NCI-H1048 (cell line): Measurements from ENCODE around the gene TBCD.
"Not testable (repeated sequence)": the region's sequence is repeated elsewhere in the genome, so short reads cannot be mapped to it uniquely, and the experiment has no call there.

Source experiments
- DNase-seq: peaks from one replicate; lab custom pipeline; 2025; lab: John Stamatoyannopoulos, UW

Gene TBCD

DNA sequence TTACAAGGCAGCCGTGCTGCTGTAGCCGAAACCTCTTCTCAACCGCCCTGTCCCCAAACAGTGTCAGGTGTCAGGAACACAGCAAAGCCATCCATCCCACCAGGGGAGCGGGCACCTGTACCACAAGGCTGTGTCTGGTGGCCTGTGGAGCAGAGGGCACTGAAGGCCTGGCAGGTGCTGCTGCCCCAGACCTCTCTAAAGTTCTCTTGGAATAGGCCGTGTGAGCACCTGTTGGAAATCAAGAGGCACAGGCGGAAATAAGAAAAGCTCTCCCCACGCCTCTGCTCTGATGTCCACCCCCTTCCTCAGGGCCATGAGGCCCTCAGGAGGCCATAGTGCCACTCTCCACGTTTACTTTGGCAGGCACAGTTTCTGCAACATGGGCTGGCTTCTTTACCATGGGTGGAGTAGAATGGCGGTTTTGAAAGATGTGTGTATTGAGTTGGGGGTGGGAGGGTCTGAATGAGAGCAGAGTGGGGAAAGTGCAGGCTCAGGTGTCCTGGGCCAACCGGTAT lies 187.8 kb downstream of the TBCD start:
- DNase-seq, result no peak

DNA sequence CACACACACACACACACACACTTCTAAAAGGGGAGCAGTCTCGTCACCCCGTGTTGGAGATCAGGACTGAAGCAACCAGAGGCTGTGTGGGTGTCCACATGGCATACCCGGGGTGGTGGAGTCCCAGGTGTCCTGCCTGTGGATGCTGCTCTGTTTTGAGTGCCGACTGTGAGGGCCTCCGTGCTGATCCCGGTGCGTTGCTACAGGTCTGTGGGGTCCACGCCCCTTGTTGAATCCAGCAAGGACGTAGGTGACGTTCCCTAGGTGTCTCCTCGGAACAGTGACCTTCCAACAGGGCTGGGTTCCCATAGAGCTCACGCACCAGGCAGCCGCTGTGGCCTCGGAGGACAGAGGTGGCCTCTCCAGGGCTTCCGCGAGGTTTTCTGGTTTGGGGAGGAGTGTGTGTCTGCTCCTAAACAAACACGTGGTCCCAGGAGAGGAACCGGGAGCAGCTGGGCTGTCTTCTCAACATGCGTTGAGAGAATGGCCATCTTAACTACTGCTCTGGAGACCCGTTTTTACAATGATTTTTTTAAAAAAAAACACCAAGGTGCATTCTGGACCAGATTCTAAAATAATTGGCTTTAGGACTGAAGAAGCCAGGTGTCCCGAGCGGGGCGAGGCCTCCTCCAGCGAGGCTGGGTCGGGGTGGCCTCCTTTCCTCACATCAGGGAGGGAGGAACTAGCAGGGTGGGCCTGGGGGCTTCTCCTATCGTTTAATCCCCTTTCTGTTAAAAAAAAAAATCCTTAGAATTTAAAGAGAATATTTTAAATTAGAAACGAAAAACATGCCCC lies 188.6 kb downstream of the TBCD start:
- DNase-seq, result no peak

DNA sequence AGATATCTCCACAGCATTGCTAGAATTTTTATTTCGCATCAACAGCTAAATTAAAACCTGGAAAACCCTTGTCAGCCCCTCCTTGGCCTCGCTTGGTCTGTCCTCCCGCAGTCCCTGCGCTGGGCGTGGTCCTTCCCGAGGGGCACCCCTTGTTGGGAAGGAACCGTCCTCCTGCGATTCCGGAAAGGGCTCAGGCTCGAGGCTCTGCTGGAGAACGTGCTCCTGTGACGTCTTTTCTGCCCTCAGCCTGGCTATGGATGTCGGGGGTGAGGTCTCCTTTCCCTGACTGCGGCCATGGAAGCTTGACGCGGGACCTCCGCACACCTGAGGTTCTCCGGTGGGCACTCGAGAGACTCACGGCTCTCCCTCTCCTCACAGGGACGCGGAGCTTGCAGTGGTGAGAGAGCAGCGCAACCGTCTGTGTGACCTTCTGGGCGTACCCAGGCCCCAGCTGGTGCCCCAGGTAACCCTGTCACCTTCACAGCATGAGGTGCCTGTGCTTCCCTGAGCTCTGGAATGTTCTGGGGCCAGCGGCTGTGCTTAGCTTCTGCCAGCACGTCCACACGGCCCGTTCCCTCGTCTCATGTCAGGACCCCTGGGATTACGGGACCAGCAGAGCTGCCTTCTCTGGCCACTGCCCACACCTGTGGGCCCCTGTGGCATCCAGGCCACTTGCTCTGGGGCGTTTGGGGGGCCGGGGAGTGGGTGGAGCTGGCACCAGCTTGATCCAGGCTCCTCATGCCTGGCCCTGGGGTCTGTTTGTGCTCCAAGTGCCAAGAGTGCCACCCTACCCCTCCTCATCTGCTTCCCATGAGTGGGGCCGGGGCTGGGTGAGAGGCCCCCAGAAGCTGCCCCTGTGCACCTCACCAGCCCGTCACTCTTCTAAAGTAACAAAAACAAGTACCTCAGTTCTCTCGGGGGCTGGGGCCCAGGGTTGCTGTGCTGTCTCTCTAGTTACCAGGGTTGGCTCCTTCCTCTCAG lies 189.4 kb downstream of the TBCD start:
- no peak for DNase-seq

DNA sequence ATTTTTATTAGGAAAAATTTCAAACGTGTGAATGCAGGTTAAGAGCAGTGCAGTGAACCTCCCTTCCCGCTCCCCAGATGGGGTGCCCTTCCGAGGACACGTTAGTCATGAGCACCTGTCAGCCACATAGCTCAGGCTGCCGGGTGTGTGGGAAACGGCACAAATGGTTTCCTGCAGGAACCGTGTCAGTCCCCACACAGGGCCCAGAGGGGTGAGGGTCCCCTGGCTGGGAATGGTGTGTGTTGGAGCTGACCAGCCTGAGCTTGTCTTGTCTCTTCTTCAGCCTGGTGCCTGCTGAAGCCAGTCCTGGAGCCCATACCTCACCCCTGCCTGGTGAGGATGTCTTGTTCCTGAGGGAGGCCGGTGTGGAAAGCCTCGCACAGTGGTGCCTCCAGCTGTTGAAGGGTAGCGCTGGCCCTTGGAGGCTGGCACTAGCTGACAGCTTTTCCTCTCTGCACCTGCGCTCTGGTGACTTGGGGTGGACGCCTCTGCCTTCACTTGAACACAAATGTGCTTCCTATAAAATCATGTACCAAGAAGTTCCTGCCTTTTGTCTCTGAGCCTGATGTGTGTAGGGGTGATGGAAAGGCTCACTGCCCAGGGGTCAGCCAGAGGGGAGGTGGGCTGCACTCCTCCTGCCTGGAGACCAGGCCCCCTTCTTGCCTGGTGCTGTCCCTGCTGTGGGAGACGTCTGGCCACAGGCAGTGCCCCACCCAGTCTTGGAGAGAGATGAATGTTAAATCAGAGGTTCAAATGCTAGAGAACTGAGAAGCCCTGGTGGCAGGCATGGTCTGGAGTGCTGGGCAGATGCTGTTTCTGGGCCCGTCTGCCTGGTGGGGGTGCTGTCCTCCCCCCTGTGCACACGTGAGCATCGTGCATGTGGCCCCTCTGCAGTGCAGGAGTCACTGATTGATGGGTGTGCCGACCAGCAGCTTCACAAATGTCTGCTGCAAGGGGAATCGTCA lies 190.6 kb downstream of the TBCD start:
- DNase-seq, result no peak

DNA sequence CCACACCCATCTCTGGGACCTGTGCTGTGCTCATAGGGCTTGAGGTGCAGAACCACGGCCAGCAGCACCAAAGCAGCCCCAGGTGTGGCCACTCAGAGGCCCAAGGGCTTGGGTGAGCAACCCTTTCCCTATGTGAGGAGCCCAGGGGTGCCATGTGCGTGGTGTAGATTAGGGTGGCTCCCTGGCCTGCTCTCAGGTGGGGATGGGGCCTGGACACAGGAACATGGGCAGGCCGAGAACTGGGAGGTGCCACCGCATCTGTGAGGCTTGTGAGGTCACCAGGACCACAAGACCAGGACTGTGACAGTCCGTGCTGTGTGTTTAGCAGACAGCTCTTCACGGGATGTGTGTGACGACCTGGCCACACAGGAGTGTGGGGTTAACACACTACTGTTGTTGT lies 191.5 kb downstream of the TBCD start:
- DNase-seq, result no peak

DNA sequence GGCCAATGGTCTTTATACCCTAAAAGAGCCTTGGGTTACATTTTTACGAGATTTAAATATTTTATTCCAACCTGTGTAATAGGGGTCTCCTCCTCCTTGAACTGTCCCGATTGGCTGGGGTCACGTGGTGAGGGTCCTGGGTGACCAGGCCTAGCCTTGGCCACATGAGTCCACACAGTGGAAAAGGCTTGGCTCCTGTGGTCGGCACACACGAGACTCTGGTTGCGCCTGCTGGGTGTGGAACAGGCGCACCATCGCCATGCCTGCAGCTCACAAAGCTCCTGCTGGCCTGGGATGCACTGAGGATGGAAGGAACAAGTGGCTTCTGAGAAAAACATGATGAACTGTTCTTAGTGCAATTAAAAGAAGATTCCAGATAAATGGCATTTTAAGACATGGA lies 191.9 kb downstream of the TBCD start:
- no peak for DNase-seq

DNA sequence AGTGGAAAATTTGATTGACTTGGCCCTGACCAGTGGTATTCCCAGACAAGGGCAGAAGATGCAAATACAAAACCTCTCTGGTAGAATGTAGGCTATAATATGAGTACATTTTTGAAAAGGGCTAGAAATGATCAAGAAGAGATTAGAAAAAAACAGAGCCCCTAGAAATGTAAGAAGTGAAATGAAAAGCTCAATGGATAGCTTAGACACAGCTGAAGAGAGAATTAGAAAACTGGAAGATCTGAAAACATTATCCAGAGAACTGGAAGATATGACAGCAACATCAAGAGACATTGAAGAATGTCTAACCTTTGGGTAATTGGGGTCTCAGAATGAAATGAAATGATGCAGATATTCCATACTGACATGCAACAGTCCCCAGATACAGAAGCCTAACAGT lies 193.1 kb downstream of the TBCD start:
- no peak for DNase-seq

DNA sequence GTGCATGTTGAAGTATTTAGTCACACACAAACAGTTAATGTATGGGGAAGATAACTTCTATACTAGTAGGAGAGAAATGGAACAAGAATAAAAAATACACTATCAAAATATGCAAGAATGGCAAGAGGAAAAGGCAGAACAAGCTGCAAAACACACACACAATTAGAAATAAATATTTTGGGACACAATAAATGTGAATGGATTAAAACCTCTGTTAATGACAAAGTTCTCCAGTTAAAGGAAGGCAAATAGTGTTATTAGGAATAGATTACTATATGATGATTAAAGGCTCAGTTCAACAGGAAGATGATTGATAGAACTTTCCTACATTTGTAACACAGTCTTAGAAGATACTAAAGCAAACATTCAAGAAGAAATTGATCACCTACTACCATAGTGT lies 194.2 kb downstream of the TBCD start:
- no peak for DNase-seq

DNA sequence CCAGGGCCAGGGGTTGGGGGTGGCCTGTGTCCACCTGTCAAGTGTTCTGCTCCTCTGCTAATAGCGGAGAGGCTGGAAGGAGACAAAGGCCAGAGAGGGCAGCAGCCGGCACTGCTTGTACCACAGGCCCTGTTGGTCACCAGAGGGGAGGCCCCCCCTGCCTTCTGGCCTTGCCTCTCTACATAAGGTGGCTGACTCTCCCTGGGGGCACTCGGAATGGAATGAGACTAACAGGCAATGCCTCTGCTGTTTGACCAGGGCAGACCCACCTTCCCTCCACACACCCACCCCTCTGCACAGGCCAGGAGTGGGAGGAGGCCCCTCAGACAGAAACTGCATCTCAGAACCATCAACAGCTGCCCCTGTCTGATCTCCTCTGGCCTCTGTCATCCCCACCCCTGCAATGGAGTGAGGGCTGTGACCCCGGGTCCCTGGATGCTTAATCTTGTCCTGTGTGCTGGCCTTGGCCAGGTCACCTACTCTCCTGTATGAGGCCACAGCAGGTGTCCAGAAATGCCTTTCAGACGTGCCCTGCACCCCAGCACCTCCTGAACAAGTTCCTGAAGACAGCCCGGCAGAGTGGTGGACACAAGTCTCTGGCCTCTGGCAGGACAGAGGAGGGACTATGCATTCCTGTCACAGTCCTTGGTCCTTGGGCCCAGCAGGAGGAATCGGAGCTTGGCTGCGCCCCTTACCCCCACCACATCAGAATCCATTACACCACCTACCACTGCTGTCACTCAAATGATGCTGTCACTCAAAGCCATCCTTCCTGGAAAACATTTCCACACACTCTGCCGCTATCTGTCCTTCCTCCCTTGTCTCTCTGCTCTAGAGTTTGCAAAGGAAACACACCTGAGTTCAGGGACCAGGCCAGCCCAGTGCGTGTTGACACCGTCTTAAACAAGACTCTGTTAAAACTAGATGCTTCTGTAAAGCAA lies 195.5 kb downstream of the TBCD start:
- no peak for DNase-seq

DNA sequence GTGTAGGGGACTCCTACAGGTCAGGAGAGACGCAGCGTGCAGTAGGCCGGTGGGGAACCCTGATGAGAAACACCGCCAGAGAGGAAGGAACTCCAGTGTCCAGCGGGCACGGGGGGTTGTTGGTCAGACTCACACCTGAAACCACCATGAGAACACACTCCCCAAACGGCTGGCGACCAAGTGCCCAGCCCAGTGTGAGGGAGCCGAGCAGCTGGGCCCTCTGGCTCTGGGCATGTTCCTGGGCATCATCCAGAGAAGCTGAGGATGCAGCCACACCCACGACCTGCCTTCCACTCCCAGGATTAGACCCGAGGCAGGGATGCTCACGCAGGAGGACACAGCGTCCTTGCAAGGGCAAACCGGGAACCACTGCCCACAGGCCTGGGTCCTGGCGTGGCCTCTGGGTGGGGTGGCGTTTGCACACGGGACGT lies 196.2 kb downstream of the TBCD start:
- DNase-seq, result no peak

DNA sequence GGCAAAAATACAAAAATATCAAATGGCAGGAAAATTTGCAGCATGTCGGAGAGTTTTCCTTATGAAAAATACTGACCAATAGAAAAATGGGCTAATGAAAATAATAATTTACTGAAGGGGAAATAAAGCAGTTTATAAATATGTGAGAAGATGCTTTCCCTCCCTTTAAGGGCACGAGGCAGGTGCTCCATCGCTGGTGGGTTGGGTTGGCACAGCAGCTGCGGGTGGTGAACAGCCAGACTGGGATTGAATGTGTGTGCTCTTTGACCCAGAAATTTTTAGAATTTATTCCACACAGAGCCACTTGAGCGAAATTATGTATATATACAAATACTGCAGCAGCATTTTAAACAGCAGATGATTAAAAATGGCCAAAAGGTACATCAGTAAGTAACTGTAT lies 197.1 kb downstream of the TBCD start:
- no peak for DNase-seq

DNA sequence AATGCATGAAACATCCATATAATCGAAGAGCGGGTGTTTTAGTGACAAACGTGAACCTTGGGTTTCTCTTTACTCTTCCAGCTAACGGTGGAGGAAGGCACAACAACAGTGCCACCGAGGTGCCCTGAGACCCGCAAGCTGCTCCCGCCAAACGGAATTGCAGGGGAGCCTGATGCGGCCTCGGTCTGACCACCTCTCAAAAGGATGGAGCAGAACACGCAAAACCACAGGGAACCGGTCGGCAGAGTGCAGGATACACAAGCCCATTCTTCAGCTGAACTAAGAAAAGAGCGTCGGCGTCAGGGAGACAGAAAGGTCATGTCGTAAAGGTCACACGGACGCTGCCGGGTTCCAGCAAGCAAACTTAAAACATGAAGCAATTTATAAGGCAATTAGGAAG lies 197.5 kb downstream of the TBCD start:
- no peak for DNase-seq

DNA sequence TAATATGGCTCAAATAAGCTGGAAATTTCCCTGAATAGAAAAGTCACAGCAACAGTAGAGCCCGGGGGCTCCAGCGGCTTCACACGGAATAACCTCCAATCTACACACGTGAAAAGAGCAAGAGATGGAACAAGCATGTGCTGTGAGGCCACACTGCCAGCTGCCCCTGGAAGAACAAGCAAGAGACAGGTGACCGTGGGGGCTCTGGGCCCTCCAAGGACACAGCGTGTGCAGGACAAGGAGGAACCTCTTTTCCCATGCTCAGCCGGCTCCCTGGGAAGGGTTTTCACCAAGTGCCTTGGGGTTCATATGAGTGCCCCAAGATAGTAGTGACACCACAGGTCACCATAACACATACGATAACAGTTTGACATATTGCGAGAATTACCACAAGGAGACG lies 198.1 kb downstream of the TBCD start:
- no peak for DNase-seq

DNA sequence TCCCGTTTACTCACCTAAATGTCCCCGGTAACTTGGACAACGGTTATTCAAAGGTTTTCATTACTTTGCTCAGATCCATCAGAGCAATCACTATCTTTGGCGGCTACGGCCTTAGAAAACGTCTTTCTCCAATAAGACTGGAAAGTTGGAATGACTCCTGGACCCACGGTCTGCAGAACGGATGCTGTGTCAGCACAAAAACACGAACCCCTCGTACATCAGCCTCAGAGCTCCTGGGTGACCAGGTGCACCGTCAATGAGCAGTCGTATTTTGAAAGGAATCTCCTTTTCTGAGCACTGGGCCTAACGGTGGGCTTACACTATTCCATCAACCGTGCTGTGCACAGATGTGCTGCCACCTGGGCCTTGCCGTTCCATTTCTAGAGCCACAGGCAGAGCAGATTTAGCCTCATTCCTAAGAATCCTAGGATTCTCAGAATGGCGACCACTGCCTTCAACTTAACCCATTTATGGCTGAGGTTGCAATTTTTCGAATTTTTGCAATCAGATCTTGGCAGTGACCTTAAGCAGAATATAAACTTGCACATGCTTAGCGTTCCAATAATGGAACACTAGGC lies 198.7 kb downstream of the TBCD start:
- DNase-seq, result no peak

DNA sequence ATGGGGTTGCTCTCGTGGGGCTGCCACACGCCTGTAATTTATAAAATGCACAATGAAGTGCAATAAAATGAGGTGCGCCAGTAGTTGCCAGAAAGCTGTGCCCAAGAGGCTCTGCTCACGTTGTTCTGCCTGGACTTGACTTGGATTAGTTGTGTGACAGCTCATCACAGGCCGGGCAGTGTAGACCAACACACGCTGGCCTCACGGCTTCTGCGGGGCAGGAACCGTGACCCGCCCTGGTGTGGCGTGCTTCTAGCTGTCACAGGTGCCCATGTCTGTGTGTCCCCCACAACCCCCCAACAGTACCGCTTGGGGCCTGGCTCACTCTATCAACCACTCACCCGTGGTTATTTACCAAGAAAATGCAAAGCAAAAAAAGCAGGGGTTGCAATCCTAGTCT lies 200.2 kb downstream of the TBCD start:
- DNase-seq, result no peak

DNA sequence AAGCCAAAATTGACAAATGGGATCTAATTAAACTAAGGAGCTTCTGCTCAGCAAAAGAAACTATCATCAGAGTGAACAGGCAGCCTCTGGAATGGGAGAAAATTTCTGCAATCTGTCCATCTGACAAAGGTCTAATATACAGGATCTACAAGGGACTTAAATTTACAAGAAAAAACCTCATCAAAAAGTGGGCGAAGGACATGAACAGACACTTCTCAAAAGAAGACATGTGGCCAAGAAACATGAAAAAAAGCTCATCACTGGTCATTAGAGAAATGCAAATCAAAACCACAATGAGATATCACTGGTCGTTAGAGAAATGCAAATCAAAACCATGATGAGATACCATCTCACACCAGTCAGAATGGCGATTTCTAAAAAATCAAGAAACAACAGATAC lies 203.2 kb downstream of the TBCD start:
- not testable (repeated sequence) for DNase-seq

DNA sequence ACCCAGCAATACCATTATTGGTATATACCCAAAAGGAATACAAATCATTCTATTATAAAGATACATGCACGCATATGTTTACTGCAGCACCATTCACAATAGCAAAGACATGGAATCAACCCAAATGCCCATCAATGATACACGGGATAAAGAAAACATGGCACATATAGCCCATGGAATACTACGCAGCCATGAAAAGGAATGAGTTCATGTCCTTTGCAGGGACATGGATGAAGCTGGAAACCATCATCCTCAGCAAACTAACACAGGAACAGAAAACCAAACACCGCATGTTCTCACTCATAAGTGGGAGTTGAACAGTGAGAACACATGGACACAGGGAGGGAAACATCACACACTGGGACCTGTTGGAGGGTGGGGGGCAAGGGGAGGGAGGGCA lies 203.8 kb downstream of the TBCD start:
- not testable (repeated sequence) for DNase-seq

DNA sequence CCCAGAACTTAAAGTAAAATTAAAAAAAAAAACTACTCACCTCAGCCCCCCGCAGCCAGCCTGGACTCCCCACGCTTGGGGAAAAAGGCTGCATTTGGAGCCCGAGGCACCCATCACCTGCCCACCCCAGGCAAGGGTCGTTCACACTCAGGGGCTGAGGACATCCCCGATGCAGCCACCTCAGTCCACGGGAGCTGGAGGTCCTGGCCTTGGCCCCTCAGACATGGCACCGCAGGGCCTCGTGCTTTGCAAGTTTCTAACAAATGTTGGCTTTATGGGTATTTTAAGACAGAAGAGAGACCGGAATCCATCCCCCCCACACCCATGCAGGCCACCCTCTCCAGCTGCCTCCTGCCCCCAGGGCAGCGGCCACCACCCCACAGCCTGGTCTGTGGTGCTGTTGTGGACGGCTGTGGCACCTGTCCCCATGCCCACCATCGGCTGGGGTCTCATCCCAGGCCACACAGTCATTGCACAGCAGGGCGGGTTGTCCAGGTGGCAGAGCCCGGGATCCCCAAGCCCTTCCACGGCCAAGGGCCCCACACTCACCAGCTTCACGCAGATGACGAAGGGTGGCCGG lies 204.4 kb downstream of the TBCD start:
- no peak for DNase-seq

DNA sequence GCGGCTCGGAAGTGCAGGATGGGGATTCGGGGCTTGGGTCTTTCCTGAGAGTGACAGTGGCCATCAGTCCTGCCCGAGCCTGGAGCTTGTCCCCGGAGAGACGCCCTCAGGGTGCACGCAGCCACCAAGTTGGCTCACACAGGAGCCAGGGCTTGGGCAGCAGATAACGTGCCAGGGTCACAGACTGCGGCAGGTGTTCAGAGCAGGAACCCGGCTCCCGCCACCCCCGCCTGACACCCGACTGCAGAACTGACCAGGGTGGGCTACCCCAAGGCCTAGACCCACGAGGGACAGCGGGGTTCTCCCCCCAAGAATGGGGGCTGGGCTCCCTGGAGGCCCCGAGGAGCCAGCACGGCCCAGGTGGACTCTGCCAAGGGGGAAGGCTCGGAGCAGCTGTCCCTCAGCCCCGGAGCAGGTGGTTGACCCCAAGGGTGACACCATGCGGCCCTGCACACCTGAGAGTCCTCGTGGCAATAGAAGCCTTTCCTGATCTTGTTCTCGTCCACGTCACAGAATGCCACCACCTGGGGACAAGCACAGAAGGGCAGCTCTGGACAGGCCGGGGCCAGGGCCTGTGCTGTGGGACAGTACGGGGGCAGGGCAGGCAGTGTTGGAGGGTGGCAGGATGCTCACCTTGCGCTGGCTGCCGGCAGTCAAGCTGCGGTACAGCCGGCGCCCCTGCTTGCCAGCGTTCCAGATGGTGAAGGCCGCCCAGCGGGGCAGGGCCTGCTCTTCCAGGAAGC lies 205.0 kb downstream of the TBCD start:
- DNase-seq, result no peak
